Measurements from ENCODE around the gene UNC93B1. TPM values are rescaled to one million over a fixed set of nuclear protein-coding genes. Genes with fewer than 3 reads are reported as not detected.
A peak's percentile ranks its signal among the peaks of the same experiment; 100 is the strongest.

Gene UNC93B1
- total RNA-seq, result 74.7 TPM

GRCh38 chr11:68003846-68004550, at the start of gene UNC93B1:
Gene UNC93B1, minus strand, starts transcription at chr11:68004097. Its CDS starts 54 bp downstream, at chr11:68004043.
- Histone ChIP-seq H3K27ac (peak within 1 kb of the TSS; percentile 50 to 63), H3K36me3 (no peaks in the 10 kb centered on the region), H3K27me3 (no peaks in the 10 kb centered on the region), H3K4me3 (peak within 1 kb of the TSS; percentile 83 to 88), H3K9me3 (no peaks in the 10 kb centered on the region), H3K4me1 (peaks cover 0 to 2% of the 10 kb centered on the region in 2 donors)
- intact Hi-C loops (cut with DNase I), result loop anchor here (2.0 to 10.0 kb wide), 2 partner anchors 37 to 201 kb away; no protein-coding TSS in a partner anchor
- no peak for TF ChIP-seq CTCF (IDR thresholded peaks at IDR 0.05)
- peak; percentile 63 to 94 for DNase-seq (ENCODE audit: low spot score in 2 of 2)

GRCh38 chr11:68053117-68053516, 49.2 kb upstream of the UNC93B1 start:
- no peak for TF ChIP-seq CTCF (IDR thresholded peaks at IDR 0.05)
- Histone ChIP-seq H3K27ac (no peak overlapping the region), H3K4me1 (no peaks in the 10 kb centered on the region), H3K9me3 (no peaks in the 10 kb centered on the region), H3K27me3 (no peaks in the 10 kb centered on the region), H3K4me3 (no peak overlapping the region), H3K36me3 (peaks cover 44 to 50% of the 10 kb centered on the region in 2 donors)
- intact Hi-C loops (cut with DNase I), result no loop called here
- DNase-seq (ENCODE audit: low spot score in 2 of 2), result no peak

GRCh38 chr11:68052137-68052873, 48.4 kb upstream of the UNC93B1 start:
- H3K9me3 ChIP-seq, result no peaks in the 10 kb centered on the region
- H3K36me3 ChIP-seq, result peaks cover 49 to 54% of the 10 kb centered on the region in 2 donors

GRCh38 chr11:68051191-68052136, 47.6 kb upstream of the UNC93B1 start:
- Histone ChIP-seq H3K9me3 (no peaks in the 10 kb centered on the region), H3K27me3 (no peaks in the 10 kb centered on the region), H3K36me3 (peaks cover 49 to 58% of the 10 kb centered on the region in 2 donors), H3K27ac (no peak overlapping the region), H3K4me1 (no peaks in the 10 kb centered on the region), H3K4me3 (no peak overlapping the region)
- intact Hi-C loops (cut with DNase I), result no loop called here
- TF ChIP-seq CTCF (IDR thresholded peaks at IDR 0.05), result no peak
- no peak for DNase-seq (ENCODE audit: low spot score in 2 of 2)

More at GRCh38 chr11:68052137-68052873, 48.4 kb upstream of the UNC93B1 start:
- Histone ChIP-seq H3K4me1 (no peaks in the 10 kb centered on the region), H3K4me3 (no peak overlapping the region), H3K27me3 (no peaks in the 10 kb centered on the region), H3K27ac (no peak overlapping the region)
- intact Hi-C loops (cut with DNase I), result no loop called here
- TF ChIP-seq CTCF (IDR thresholded peaks at IDR 0.05), result no peak
- no peak for DNase-seq (ENCODE audit: low spot score in 2 of 2)

GRCh38 chr11:68050371-68050841, 46.5 kb upstream of the UNC93B1 start:
- H3K9me3 ChIP-seq, result no peaks in the 10 kb centered on the region
- H3K4me1 ChIP-seq, result no peaks in the 10 kb centered on the region
- intact Hi-C loops (cut with DNase I), result no loop called here
- no peak for DNase-seq (ENCODE audit: low spot score in 2 of 2)
- no peaks in the 10 kb centered on the region for H3K27me3 ChIP-seq
- H3K4me3 ChIP-seq, result no peak overlapping the region
- H3K27ac ChIP-seq, result no peak overlapping the region
- peaks cover 56 to 64% of the 10 kb centered on the region in 2 donors for H3K36me3 ChIP-seq
- TF ChIP-seq CTCF (IDR thresholded peaks at IDR 0.05), result no peak
